OCI-LY3 (cell line): Measurements from ENCODE around the gene ZNF841.
A peak's percentile ranks its signal among the peaks of the same experiment; 100 is the strongest.

Experiments
- H2AFZ ChIP-seq: fragments of 200-600, 300-600 bp; shearing (Covaris generic); 2 replicates; pipeline ENCODE4 v1.6.0; 2014; ENCODE audit warnings: antibody characterized with exemption, low read depth, low read length
- H3K27ac ChIP-seq: fragments of 200-600, 300-600 bp; sonication (generic); 2 replicates; pipeline ENCODE4 v1.5.1; 2014; ENCODE audit warnings: mild to moderate bottlenecking, low read length, moderate library complexity, mixed read lengths
- H3K27me3 ChIP-seq: fragments of 200-600, 300-600 bp; sonication (generic); 2 replicates; pipeline ENCODE4 v1.6.1; 2014; ENCODE audit warnings: low read depth, low read length, mixed read lengths
- H3K36me3 ChIP-seq: fragments of 200-600, 300-600 bp; sonication (generic); replicated peaks from 2 replicates; pipeline ENCODE3; 2014; ENCODE audit warnings: low read depth, low read length, mixed read lengths
- H3K4me1 ChIP-seq: fragments of 300-600, 200-600 bp; sonication (generic); 2 replicates; pipeline ENCODE4 v1.6.1; 2014; ENCODE audit warnings: low read length, mixed read lengths
- H3K4me2 ChIP-seq: fragments of 200-600, 300-600 bp; sonication (generic); 2 replicates; pipeline ENCODE4 v1.6.1; 2014; ENCODE audit warnings: low read length, mixed read lengths
- H3K4me3 ChIP-seq: fragments of 300-600, 200-600 bp; sonication (generic); 2 replicates; pipeline ENCODE4 v1.5.1; 2014; ENCODE audit warnings: antibody characterized with exemption, mild to moderate bottlenecking, low read length, moderate library complexity
- H3K79me2 ChIP-seq: fragments of 300-600, 200-600 bp; shearing (Covaris generic); 2 replicates; pipeline ENCODE4 v1.6.1; 2014; ENCODE audit warnings: mild to moderate bottlenecking, low read length, mixed read lengths
- H3K9ac ChIP-seq: fragments of 300-600, 200-600 bp; shearing (Covaris generic); 2 replicates; pipeline ENCODE4 v1.6.0; 2014; ENCODE audit warnings: mild to moderate bottlenecking, low read length, moderate library complexity
- H3K9me3 ChIP-seq: fragments of 200-600, 300-600 bp; shearing (Covaris generic); 2 replicates; pipeline ENCODE4 v1.6.1; 2014; ENCODE audit warnings: low read length, mixed read lengths; ENCODE audit not compliant: insufficient read depth
- H4K20me1 ChIP-seq: fragments of 200-600, 300-600 bp; sonication (generic); 2 replicates; pipeline ENCODE4 v1.6.1; 2016; ENCODE audit warnings: low read length, mixed read lengths; ENCODE audit not compliant: insufficient read depth
- EZH2phosphoT487 ChIP-seq: fragments of 200-600 bp; shearing (Covaris generic); IDR thresholded peaks from 2 replicates; pipeline ENCODE4 v1.6.1; 2018; ENCODE audit warnings: antibody characterized with exemption, mixed run types, low read depth
- TF ChIP-seq, protein P1 (sequence below): fragments of 200-600, 300-600 bp; sonication (generic); IDR thresholded peaks from 2 replicates; pipeline ENCODE4 v1.5.1; 2014; ENCODE audit warnings: antibody characterized with exemption, low read length, low read depth

Gene ZNF841

DNA sequence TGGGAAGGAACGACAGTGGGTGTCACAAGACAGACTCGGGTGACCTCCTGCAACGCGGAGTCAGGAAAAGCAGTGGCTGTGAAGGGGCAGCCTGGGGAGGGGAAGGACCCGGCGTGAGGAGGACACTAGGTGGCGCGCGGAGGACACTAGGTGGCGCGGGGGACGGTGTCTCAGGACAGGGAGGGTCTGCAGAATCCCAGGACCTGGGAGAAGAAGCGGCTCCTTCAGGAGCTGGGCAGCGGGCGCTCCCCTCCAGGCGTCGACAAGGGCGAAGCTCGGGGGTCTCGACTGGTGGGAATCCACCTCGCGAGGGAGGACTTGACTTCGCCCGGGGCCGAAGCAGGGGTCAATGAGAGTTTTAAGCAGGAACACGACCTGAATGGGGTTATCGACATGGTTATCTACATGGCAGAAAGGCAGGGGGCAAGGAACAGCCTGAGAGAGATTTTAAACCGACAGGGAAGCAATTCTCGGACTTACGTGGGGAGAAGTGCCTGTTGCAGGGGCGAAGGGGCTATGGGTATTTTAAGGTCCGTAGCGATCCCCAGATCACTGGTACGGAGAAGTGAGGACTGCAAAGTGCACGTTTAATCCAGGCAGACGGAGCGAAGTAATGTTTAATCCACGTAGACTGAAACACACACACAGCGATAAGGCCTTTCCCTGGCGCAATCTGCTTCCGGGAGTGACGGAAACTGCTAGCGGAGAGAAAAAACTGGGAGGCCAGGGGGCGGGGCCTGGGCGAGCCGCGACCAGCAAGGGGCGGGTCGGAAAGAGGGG lies 43.9 kb upstream of the ZNF841 start, which contains the start of gene ZNF616:
Gene ZNF616 (minus strand): TSS at position 687 of the 780 bp plus-strand sequence. CDS start 9,426 bp downstream, outside the sequence.
- TF ChIP-seq, protein P1, sequence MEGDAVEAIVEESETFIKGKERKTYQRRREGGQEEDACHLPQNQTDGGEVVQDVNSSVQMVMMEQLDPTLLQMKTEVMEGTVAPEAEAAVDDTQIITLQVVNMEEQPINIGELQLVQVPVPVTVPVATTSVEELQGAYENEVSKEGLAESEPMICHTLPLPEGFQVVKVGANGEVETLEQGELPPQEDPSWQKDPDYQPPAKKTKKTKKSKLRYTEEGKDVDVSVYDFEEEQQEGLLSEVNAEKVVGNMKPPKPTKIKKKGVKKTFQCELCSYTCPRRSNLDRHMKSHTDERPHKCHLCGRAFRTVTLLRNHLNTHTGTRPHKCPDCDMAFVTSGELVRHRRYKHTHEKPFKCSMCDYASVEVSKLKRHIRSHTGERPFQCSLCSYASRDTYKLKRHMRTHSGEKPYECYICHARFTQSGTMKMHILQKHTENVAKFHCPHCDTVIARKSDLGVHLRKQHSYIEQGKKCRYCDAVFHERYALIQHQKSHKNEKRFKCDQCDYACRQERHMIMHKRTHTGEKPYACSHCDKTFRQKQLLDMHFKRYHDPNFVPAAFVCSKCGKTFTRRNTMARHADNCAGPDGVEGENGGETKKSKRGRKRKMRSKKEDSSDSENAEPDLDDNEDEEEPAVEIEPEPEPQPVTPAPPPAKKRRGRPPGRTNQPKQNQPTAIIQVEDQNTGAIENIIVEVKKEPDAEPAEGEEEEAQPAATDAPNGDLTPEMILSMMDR: peak; percentile 92
- no peak for TF ChIP-seq EZH2phosphoT487
- H4K20me1 ChIP-seq: no peaks in the 10 kb centered on the region
- peaks cover 11% of the 10 kb centered on the region for H3K4me1 ChIP-seq
- peak within 1 kb of the TSS; percentile 99 for H3K4me2 ChIP-seq
- H3K36me3 ChIP-seq: peaks cover 20% of the 10 kb centered on the region
- peak within 1 kb of the TSS; percentile 99 for H2AFZ ChIP-seq
- H3K79me2 ChIP-seq: peaks cover 9% of the 10 kb centered on the region
- peak within 1 kb of the TSS; percentile 80 for H3K9ac ChIP-seq
- peak within 1 kb of the TSS; percentile 80 for H3K4me3 ChIP-seq
- H3K9me3 ChIP-seq: peaks cover 14% of the 10 kb centered on the region; the same call in 1 of the 2 replicates
- no peaks in the 10 kb centered on the region for H3K27me3 ChIP-seq
- peak within 1 kb of the TSS; percentile 61 for H3K27ac ChIP-seq

DNA sequence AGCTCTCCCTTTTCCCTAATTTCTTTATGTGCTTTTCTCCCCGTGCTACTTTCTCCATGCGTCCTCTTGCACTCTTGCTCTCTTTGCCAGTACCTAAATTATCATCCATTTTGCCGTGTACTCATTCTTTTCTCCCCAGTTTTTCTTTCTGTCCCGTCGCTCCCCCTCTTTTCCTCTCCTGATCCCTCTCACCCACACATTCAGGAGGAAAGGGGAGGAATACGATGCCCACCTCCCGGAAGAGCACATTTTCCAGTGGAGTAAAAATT lies 43.4 kb upstream of the ZNF841 start:
- Histone ChIP-seq H3K79me2 (peaks cover 9% of the 10 kb centered on the region), H3K4me2 (peak overlapping the region; percentile 99), H2AFZ (peak overlapping the region; percentile 78; the same call in 1 of the 2 replicates), H3K36me3 (peaks cover 26% of the 10 kb centered on the region), H3K4me3 (peak overlapping the region; percentile 80), H4K20me1 (no peaks in the 10 kb centered on the region), H3K4me1 (peaks cover 11% of the 10 kb centered on the region), H3K9me3 (peaks cover 18% of the 10 kb centered on the region), H3K27ac (no peak overlapping the region), H3K27me3 (no peaks in the 10 kb centered on the region), H3K9ac (peak overlapping the region; percentile 80)
- TF ChIP-seq, protein P1: no peak
- TF ChIP-seq EZH2phosphoT487: no peak

DNA sequence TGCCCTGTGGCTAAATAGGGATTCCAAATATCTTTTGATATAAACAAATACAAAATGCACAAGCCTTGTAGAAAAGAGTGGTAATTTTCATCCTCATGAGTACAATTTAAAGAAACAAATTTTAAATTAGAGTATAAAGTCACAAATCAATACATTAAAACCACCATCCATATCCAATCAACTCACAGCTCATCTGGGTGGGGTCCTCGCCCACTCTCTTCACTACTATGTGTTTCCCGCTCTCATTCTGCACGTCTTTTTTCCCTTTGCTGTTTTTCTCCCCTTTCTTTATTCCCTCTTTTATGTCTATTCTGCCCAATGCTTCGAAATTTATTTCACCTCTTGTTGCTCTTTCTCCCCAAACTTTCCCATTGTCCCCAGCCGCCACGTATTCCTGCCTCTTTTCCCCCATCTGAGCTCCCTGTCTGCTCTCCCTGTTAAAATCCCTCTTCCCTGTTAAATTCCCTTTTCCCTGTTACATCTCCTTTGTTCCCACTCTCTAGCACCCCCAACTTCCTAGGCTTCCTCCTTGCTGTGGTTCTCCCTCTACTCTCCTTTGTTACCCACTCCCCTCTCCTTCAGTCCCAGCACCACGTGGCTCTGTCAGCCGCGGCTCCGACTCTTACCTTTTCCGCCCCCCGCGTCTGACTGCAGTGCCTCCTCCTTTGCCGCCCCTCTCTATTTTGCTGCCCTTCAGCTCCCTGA lies 42.9 kb upstream of the ZNF841 start:
- H3K4me1 ChIP-seq: peaks cover 11% of the 10 kb centered on the region
- peak overlapping the region; percentile 80 for H3K4me3 ChIP-seq
- no peak overlapping the region for H3K27ac ChIP-seq
- TF ChIP-seq EZH2phosphoT487: no peak
- TF ChIP-seq, protein P1: no peak
- H3K27me3 ChIP-seq: no peaks in the 10 kb centered on the region
- peak overlapping the region; percentile 99 for H3K4me2 ChIP-seq
- peaks cover 21% of the 10 kb centered on the region for H3K9me3 ChIP-seq
- peaks cover 28% of the 10 kb centered on the region for H3K36me3 ChIP-seq
- no peaks in the 10 kb centered on the region for H4K20me1 ChIP-seq
- H3K9ac ChIP-seq: peak overlapping the region; percentile 80
- peaks cover 9% of the 10 kb centered on the region for H3K79me2 ChIP-seq
- H2AFZ ChIP-seq: peak overlapping the region; percentile 78; the same call in 1 of the 2 replicates

DNA sequence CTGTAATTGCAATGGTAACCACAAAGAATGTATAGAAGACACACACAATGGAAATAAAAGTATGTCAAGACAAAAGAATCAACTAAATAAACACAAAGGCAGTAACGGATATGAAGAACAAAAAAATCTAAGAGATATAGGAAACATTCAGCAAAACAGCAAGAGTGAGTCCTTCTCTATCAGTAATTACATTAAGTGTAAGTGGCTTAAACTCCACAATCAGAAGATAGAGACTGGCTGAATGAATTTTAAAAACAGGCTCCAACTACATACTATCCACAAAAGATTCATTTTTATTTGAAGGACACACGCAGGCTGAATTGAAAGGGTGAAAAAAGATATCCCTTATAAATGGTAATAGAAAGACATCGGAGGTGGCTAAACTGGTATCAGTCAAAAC lies 24.7 kb upstream of the ZNF841 start:
- TF ChIP-seq EZH2phosphoT487: no peak
- TF ChIP-seq, protein P1: no peak
- no peak overlapping the region for H3K4me3 ChIP-seq
- no peak overlapping the region for H3K27ac ChIP-seq
- no peak overlapping the region for H3K9ac ChIP-seq
- H3K27me3 ChIP-seq: no peaks in the 10 kb centered on the region
- H3K79me2 ChIP-seq: no peaks in the 10 kb centered on the region
- H3K4me1 ChIP-seq: no peaks in the 10 kb centered on the region
- H3K9me3 ChIP-seq: peaks cover 68% of the 10 kb centered on the region
- no peak overlapping the region for H3K4me2 ChIP-seq
- peaks cover 92% of the 10 kb centered on the region for H3K36me3 ChIP-seq
- no peak overlapping the region for H2AFZ ChIP-seq
- no peaks in the 10 kb centered on the region for H4K20me1 ChIP-seq
